GM12878 (cell line): Measurements from ENCODE around the gene GPR68. TPM values are rescaled to one million over a fixed set of nuclear protein-coding genes. Genes with fewer than 3 reads are reported as not detected.
A peak's percentile ranks its signal among the peaks of the same experiment; 100 is the strongest.

Source experiments
- CHD2 ChIP-seq: IDR thresholded peaks from 2 replicates; pipeline ENCODE4 v1.6.1; 2011; ENCODE audit warnings: low read depth, low read length, improper control_type of control experiment, borderline replicate concordance
- CHD4 ChIP-seq: fragments of 200-600 bp; sonication (generic); IDR thresholded peaks from 2 replicates; pipeline ENCODE4 v1.6.1; 2016; ENCODE audit warnings: mild to moderate bottlenecking
- HDAC2 ChIP-seq: fragments of 200-600 bp; sonication (generic); IDR thresholded peaks from 2 replicates; pipeline ENCODE4 v1.6.1; 2017
- HDGF ChIP-seq: fragments of 450-650 bp; IDR thresholded peaks from 2 replicates; pipeline ENCODE4 v1.6.1; 2016; ENCODE audit warnings: antibody characterized with exemption
- IRF4 ChIP-seq: IDR thresholded peaks from 2 replicates; pipeline ENCODE4 v1.6.1; 2011; ENCODE audit warnings: low read depth, low read length
- MEF2A ChIP-seq: IDR thresholded peaks from 2 replicates; pipeline ENCODE4 v1.6.1; 2011; ENCODE audit warnings: low read depth, mild to moderate bottlenecking, low read length, moderate library complexity; ENCODE audit not compliant: insufficient read depth
- MEF2B ChIP-seq: fragments of 450-650 bp; IDR thresholded peaks from 2 replicates; pipeline ENCODE4 v1.6.1; 2018; ENCODE audit warnings: mild to moderate bottlenecking, moderate library complexity; ENCODE audit not compliant: partially characterized antibody, poor library complexity, severe bottlenecking
- NFYA ChIP-seq: IDR thresholded peaks from 2 replicates; pipeline ENCODE4 v1.6.1; 2011; ENCODE audit warnings: low read depth, mild to moderate bottlenecking, low read length, improper control_type of control experiment, borderline replicate concordance
- NR2F1 ChIP-seq: fragments of 450-650 bp; conservative IDR thresholded peaks from 2 replicates; pipeline ENCODE4 v1.6.1; 2017; ENCODE audit warnings: mild to moderate bottlenecking
- PAX5 ChIP-seq: IDR thresholded peaks from 2 replicates; pipeline ENCODE4 v1.6.1; 2011; ENCODE audit warnings: low read depth, low read length, borderline replicate concordance
- RBBP5 ChIP-seq: fragments of 200-600 bp; sonication (generic); conservative IDR thresholded peaks from 2 replicates; pipeline ENCODE4 v1.6.1; 2016
- SIN3A ChIP-seq: IDR thresholded peaks from 2 replicates; pipeline ENCODE4 v1.6.1; 2012; ENCODE audit warnings: low read depth, low read length, improper control_type of control experiment
- SREBF2 ChIP-seq: IDR thresholded peaks from 2 replicates; pipeline ENCODE4 v1.6.1; 2012; ENCODE audit warnings: mild to moderate bottlenecking, low read length
- SUPT20H ChIP-seq: IDR thresholded peaks from 2 replicates; pipeline ENCODE4 v1.6.1; 2011; ENCODE audit warnings: low read depth, mild to moderate bottlenecking, low read length, moderate library complexity, borderline replicate concordance; ENCODE audit not compliant: control insufficient read depth
- TARDBP ChIP-seq: IDR thresholded peaks from 2 replicates; pipeline ENCODE4 v1.6.1; 2016; ENCODE audit warnings: borderline replicate concordance
- ZNF384 ChIP-seq: IDR thresholded peaks from 2 replicates; pipeline ENCODE4 v1.6.1; 2012; ENCODE audit warnings: low read depth, mild to moderate bottlenecking, low read length, improper control_type of control experiment, borderline replicate concordance
- polyA plus RNA-seq, 11 experiments: library from polyadenylated mRNA; depleted of rRNA in 4 of 11; unstranded in 6 of 11; stranded (reverse) in 5 of 11; fragments of >200 nt; fragmentation: Nextera tagmentation in 4 of 11; fragmentation: Illumina TruSeq in 1 of 11; extraction: Ambion mirVana in 4 of 11; extraction: Trizol in 1 of 11; gene quantifications; 1 replicate in 1 of 11; 2 replicates in 10 of 11; pipeline versions ENCODE4 v1.2.1 to v1.2.3, GENCODE V29; 2011 to 2016; ENCODE audit warnings: inconsistent platforms in 2 of 11, missing spikeins in 2 of 11, low read depth in 1 of 11
- total RNA-seq, 4 experiments: library from RNA; depleted of rRNA in 3 of 4; stranded (reverse); fragments of >200 nt in 3 of 4; fragmentation: Illumina TruSeq in 1 of 4; extraction: Trizol in 1 of 4; gene quantifications; 2 replicates each; pipeline versions ENCODE4 v1.2.1 to v1.2.3, GENCODE V29; 2013 to 2021
- TF ChIP-seq, protein P1 (sequence below): fragments of 450-650 bp; formaldehyde crosslinking; IDR thresholded peaks from 2 replicates; pipeline ENCODE4 v1.4.0; 2020; ENCODE audit warnings: mild to moderate bottlenecking, moderate library complexity
- TF ChIP-seq, protein P2 (sequence below): fragments of 150-350 bp; IDR thresholded peaks from 2 replicates; pipeline ENCODE4 v1.6.1; 2016; ENCODE audit warnings: low read depth, low read length
- TF ChIP-seq, protein P3 (sequence below): fragments of 450-650 bp; IDR thresholded peaks from 2 replicates; pipeline ENCODE4 v1.6.1; 2017; ENCODE audit warnings: mild to moderate bottlenecking, moderate library complexity

Gene GPR68
- total and polyA plus RNA-seq, 10 of the 15 experiments (the other 5 are each of a cell fraction or from before 2014, with no cell fraction given): 0.06 to 3.4 (median 1.8) TPM

DNA sequence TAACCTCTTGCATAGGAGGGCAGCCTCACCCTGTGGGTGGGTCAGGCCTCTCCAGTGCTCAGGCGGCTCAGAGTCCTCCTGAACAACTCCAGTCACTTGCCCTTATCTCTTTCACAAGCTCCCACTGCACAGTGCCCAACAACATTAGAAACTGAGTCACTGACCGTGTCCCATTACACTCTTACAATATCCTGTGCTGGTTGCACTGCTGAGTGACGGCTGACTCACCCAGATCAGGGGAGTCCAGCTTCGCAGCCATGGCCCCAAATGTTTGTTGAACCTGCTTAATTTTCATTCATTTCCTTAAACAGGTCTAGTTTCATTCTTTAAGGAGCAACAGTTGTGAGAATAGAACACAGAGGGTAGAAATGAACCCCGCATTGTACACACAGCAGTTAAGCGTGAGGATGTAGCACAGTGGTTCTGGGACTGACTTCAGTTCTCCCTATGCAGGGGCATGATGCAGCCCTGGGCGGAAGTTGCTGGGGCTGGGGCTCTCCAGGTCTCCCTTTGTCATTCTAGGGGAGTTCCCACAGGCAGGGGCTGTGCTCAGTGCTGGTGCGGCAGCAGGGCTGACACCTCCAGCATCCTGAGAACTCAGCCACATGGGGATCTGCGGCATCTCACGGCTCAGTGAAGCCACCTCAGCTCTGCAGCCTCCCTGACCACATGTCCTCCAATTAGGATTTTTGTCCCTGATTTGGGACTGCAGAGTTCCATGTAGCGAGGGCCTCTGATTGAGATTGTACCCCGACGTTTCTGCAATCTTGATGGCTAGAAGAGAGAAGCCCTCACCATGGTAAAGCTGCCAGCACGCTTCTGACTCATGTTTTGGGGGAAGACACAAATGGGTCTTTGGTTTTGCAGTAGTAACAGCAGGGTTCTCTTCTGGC, 16.1 kb downstream of the GPR68 start (continued):
- TF ChIP-seq, protein P1, sequence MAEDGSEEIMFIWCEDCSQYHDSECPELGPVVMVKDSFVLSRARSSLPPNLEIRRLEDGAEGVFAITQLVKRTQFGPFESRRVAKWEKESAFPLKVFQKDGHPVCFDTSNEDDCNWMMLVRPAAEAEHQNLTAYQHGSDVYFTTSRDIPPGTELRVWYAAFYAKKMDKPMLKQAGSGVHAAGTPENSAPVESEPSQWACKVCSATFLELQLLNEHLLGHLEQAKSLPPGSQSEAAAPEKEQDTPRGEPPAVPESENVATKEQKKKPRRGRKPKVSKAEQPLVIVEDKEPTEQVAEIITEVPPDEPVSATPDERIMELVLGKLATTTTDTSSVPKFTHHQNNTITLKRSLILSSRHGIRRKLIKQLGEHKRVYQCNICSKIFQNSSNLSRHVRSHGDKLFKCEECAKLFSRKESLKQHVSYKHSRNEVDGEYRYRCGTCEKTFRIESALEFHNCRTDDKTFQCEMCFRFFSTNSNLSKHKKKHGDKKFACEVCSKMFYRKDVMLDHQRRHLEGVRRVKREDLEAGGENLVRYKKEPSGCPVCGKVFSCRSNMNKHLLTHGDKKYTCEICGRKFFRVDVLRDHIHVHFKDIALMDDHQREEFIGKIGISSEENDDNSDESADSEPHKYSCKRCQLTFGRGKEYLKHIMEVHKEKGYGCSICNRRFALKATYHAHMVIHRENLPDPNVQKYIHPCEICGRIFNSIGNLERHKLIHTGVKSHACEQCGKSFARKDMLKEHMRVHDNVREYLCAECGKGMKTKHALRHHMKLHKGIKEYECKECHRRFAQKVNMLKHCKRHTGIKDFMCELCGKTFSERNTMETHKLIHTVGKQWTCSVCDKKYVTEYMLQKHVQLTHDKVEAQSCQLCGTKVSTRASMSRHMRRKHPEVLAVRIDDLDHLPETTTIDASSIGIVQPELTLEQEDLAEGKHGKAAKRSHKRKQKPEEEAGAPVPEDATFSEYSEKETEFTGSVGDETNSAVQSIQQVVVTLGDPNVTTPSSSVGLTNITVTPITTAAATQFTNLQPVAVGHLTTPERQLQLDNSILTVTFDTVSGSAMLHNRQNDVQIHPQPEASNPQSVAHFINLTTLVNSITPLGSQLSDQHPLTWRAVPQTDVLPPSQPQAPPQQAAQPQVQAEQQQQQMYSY (CRISPR knock-in tag): no peak
- TF ChIP-seq PAX5: peak; percentile 83
- no peak for TF ChIP-seq HDAC2
- peak; percentile 31; the same call in 1 of the 2 replicates for TF ChIP-seq HDGF
- TF ChIP-seq, protein P2, sequence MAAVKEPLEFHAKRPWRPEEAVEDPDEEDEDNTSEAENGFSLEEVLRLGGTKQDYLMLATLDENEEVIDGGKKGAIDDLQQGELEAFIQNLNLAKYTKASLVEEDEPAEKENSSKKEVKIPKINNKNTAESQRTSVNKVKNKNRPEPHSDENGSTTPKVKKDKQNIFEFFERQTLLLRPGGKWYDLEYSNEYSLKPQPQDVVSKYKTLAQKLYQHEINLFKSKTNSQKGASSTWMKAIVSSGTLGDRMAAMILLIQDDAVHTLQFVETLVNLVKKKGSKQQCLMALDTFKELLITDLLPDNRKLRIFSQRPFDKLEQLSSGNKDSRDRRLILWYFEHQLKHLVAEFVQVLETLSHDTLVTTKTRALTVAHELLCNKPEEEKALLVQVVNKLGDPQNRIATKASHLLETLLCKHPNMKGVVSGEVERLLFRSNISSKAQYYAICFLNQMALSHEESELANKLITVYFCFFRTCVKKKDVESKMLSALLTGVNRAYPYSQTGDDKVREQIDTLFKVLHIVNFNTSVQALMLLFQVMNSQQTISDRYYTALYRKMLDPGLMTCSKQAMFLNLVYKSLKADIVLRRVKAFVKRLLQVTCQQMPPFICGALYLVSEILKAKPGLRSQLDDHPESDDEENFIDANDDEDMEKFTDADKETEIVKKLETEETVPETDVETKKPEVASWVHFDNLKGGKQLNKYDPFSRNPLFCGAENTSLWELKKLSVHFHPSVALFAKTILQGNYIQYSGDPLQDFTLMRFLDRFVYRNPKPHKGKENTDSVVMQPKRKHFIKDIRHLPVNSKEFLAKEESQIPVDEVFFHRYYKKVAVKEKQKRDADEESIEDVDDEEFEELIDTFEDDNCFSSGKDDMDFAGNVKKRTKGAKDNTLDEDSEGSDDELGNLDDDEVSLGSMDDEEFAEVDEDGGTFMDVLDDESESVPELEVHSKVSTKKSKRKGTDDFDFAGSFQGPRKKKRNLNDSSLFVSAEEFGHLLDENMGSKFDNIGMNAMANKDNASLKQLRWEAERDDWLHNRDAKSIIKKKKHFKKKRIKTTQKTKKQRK: no peak
- TF ChIP-seq ZNF384: no peak
- peak; percentile 81 for TF ChIP-seq MEF2B
- TF ChIP-seq MEF2A: 0 out of 2 replicates have a peak, but pooled peaks have one; percentile 33
- no peak for TF ChIP-seq SREBF2
- TF ChIP-seq, protein P3, sequence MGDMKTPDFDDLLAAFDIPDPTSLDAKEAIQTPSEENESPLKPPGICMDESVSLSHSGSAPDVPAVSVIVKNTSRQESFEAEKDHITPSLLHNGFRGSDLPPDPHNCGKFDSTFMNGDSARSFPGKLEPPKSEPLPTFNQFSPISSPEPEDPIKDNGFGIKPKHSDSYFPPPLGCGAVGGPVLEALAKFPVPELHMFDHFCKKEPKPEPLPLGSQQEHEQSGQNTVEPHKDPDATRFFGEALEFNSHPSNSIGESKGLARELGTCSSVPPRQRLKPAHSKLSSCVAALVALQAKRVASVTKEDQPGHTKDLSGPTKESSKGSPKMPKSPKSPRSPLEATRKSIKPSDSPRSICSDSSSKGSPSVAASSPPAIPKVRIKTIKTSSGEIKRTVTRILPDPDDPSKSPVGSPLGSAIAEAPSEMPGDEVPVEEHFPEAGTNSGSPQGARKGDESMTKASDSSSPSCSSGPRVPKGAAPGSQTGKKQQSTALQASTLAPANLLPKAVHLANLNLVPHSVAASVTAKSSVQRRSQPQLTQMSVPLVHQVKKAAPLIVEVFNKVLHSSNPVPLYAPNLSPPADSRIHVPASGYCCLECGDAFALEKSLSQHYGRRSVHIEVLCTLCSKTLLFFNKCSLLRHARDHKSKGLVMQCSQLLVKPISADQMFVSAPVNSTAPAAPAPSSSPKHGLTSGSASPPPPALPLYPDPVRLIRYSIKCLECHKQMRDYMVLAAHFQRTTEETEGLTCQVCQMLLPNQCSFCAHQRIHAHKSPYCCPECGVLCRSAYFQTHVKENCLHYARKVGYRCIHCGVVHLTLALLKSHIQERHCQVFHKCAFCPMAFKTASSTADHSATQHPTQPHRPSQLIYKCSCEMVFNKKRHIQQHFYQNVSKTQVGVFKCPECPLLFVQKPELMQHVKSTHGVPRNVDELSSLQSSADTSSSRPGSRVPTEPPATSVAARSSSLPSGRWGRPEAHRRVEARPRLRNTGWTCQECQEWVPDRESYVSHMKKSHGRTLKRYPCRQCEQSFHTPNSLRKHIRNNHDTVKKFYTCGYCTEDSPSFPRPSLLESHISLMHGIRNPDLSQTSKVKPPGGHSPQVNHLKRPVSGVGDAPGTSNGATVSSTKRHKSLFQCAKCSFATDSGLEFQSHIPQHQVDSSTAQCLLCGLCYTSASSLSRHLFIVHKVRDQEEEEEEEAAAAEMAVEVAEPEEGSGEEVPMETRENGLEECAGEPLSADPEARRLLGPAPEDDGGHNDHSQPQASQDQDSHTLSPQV: no peak
- TF ChIP-seq NR2F1: peak; percentile 53
- no peak for TF ChIP-seq CHD2
- no peak for TF ChIP-seq SIN3A
- peak; percentile 65 for TF ChIP-seq IRF4
- 0 out of 2 replicates have a peak, but pooled peaks have one; percentile 56 for TF ChIP-seq TARDBP
- no peak for TF ChIP-seq RBBP5
- TF ChIP-seq NFYA: no peak
- no peak for TF ChIP-seq SUPT20H
- no peak for TF ChIP-seq CHD4
